Neuron (in vitro differentiated cells): ENCODE results near the gene INTU.
A peak's percentile ranks its signal among the peaks of the same experiment; 100 is the strongest.
"Not testable (repeated sequence)": the region's sequence is repeated elsewhere in the genome, so short reads cannot be mapped to it uniquely, and the experiment has no call there.

Source experiments
- H2AFZ ChIP-seq: one replicate; pipeline ENCODE4 v1.6.1; 2013; ENCODE audit warnings: low read depth, mild to moderate bottlenecking, inconsistent platforms, low read length, moderate library complexity
- H3K27me3 ChIP-seq: one replicate; pipeline ENCODE4 v1.6.1; 2013; ENCODE audit warnings: low read length; ENCODE audit not compliant: insufficient read depth
- H3K36me3 ChIP-seq: one replicate; pipeline ENCODE4 v1.6.1; 2013; ENCODE audit warnings: low read length; ENCODE audit not compliant: insufficient read depth
- H3K4me1 ChIP-seq: one replicate; pipeline ENCODE4 v1.6.1; 2013; ENCODE audit warnings: low read length; ENCODE audit not compliant: insufficient read depth
- H3K4me3 ChIP-seq: 2 replicates; pipeline ENCODE4 v1.5.1; 2013; ENCODE audit warnings: mild to moderate bottlenecking, low read length, moderate library complexity
- H3K9me3 ChIP-seq: one replicate; pipeline ENCODE4 v1.6.1; 2013; ENCODE audit warnings: low read length

Gene INTU

GRCh38 chr4:127622921-127623796 is 9.6 kb upstream of the INTU start:
- H3K36me3 ChIP-seq, result no peaks in the 10 kb centered on the region
- H3K4me3 ChIP-seq, result peak overlapping the region; percentile 85
- no peaks in the 10 kb centered on the region for H3K9me3 ChIP-seq
- peaks cover 10% of the 10 kb centered on the region for H3K4me1 ChIP-seq
- no peaks in the 10 kb centered on the region for H3K27me3 ChIP-seq
- peak overlapping the region; percentile 92 for H2AFZ ChIP-seq

GRCh38 chr4:127623797-127624083 is 9.0 kb upstream of the INTU start:
- peaks cover 10% of the 10 kb centered on the region for H3K4me1 ChIP-seq
- no peaks in the 10 kb centered on the region for H3K27me3 ChIP-seq
- H2AFZ ChIP-seq, result peak overlapping the region; percentile 92
- H3K36me3 ChIP-seq, result no peaks in the 10 kb centered on the region
- H3K4me3 ChIP-seq, result peak overlapping the region; percentile 85
- no peaks in the 10 kb centered on the region for H3K9me3 ChIP-seq

- H3K36me3 ChIP-seq, result no peaks in the 10 kb centered on the region
- no peaks in the 10 kb centered on the region for H3K27me3 ChIP-seq
- H3K9me3 ChIP-seq, result no peaks in the 10 kb centered on the region
- H2AFZ ChIP-seq, result peak overlapping the region; percentile 92
- peak overlapping the region; percentile 85 for H3K4me3 ChIP-seq
- H3K4me1 ChIP-seq, result peaks cover 10% of the 10 kb centered on the region
Measured at GRCh38 chr4:127624173-127624572, 8.6 kb upstream of the INTU start.

DNA sequence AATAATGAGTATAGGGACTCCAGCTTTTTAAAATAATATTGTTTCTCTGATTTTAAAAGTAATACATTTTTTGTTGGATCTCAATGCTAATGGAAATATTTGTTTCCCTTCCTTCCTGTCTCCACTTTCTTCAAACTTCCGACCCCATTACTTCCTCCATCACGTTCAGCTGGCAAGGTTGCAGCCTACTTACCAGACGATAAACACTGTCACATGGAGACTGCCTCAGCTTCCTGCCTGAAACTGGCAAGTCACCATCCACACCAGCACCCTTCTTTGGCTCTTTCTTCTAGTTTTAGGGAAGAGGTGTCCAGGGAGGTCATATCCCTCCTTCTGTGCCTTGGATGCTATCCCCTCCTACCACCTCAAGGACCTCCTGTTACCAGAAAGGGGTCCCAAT is 3.4 kb upstream of the INTU start:
- H3K9me3 ChIP-seq, result no peaks in the 10 kb centered on the region
- no peak overlapping the region for H3K4me3 ChIP-seq
- peaks cover 18% of the 10 kb centered on the region for H3K4me1 ChIP-seq
- H3K27me3 ChIP-seq, result no peaks in the 10 kb centered on the region
- no peak overlapping the region for H2AFZ ChIP-seq
- peaks cover 4% of the 10 kb centered on the region for H3K36me3 ChIP-seq

DNA sequence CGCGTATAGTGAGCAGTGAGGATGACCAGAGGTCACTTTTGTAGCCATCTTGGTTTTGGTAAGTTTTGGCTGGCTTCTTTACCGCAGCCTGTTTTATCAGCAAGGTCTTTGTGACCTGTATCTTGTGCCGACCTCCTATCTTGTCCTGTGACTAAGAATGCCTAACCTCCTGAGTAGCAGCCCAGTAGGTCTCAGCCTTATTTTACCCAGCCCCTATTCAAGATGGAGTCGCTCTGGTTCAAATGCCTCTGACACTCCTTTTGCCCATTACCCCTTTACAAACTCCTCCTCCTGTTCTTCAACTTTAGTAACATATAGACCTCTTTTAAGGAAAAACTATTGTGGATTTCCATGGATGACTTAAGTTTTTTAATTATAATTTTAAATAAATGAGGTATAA is 2.6 kb upstream of the INTU start:
- H3K27me3 ChIP-seq, result no peaks in the 10 kb centered on the region
- peaks cover 22% of the 10 kb centered on the region for H3K4me1 ChIP-seq
- H3K9me3 ChIP-seq, result no peaks in the 10 kb centered on the region
- H3K36me3 ChIP-seq, result peaks cover 4% of the 10 kb centered on the region
- no peak overlapping the region for H2AFZ ChIP-seq
- no peak overlapping the region for H3K4me3 ChIP-seq

- H3K9me3 ChIP-seq, result no peaks in the 10 kb centered on the region
- H2AFZ ChIP-seq, result no peak overlapping the region
- no peaks in the 10 kb centered on the region for H3K27me3 ChIP-seq
- H3K36me3 ChIP-seq, result peaks cover 9% of the 10 kb centered on the region
- no peak overlapping the region for H3K4me3 ChIP-seq
- H3K4me1 ChIP-seq, result peaks cover 16% of the 10 kb centered on the region
Measured at GRCh38 chr4:127631420-127631819, 1.3 kb upstream of the INTU start.

DNA sequence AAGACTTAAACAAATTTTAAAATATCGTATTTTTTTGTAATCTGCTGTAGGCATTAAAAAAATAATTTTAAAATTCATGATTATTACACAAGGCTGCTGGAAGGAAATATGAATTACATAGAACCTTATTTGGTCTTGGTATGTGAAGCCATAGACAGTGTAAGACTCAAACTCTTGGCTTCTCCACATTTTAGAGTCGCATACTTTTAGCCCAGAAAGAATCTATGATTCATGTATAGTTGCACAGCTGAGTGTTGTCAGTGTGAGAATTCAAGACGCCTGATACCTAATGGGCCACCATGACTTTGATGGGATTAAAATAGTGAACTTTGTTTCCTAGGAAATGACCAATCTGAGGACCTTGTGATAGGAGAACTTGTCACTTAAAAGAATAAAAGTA is 1.4 kb downstream of the INTU start:
- peak overlapping the region; percentile 81 for H3K4me3 ChIP-seq
- H3K4me1 ChIP-seq, result peaks cover 16% of the 10 kb centered on the region

GRCh38 chr4:127641524-127641923 is 8.8 kb downstream of the INTU start:
- no peaks in the 10 kb centered on the region for H3K4me1 ChIP-seq
- peaks cover 26% of the 10 kb centered on the region for H3K36me3 ChIP-seq
- H2AFZ ChIP-seq, result no peak overlapping the region
- no peak overlapping the region for H3K4me3 ChIP-seq
- peaks cover 13% of the 10 kb centered on the region for H3K9me3 ChIP-seq
- H3K27me3 ChIP-seq, result no peaks in the 10 kb centered on the region

More for the DNA sequence above, 1.4 kb downstream of the INTU start:
- peaks cover 10% of the 10 kb centered on the region for H3K36me3 ChIP-seq
- H2AFZ ChIP-seq, result no peak overlapping the region
- no peaks in the 10 kb centered on the region for H3K27me3 ChIP-seq
- no peaks in the 10 kb centered on the region for H3K9me3 ChIP-seq

GRCh38 chr4:127642169-127642568 is 9.4 kb downstream of the INTU start:
- H3K36me3 ChIP-seq, result peaks cover 31% of the 10 kb centered on the region
- H3K27me3 ChIP-seq, result no peaks in the 10 kb centered on the region
- no peak overlapping the region for H2AFZ ChIP-seq
- H3K9me3 ChIP-seq, result peaks cover 16% of the 10 kb centered on the region
- no peaks in the 10 kb centered on the region for H3K4me1 ChIP-seq
- H3K4me3 ChIP-seq, result no peak overlapping the region

GRCh38 chr4:127643791-127644190 is 11.0 kb downstream of the INTU start:
- Histone ChIP-seq H3K27me3 (no peaks in the 10 kb centered on the region), H3K9me3 (peaks cover 20% of the 10 kb centered on the region), H3K36me3 (peaks cover 39% of the 10 kb centered on the region), H3K4me1 (no peaks in the 10 kb centered on the region), H3K4me3 (no peak overlapping the region), H2AFZ (no peak overlapping the region)

DNA sequence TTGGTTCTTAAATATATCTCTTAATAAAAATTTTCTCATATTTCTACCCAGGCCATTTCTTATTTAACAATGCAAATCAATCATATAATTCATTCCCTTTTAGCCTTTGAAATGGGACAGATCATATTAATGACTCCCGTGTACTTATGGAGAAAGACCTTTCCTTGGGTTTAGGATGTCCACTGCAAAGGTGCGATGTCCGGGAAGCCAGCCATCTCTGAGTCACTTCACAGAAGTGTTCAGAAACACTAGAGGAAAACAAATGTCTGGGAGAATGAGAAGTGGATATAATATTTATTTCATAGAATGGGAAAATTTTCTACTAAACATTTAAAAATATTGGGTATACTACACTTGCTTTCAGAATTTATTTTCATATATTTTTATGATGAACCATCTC is 15.3 kb downstream of the INTU start:
- Histone ChIP-seq H2AFZ (no peak overlapping the region), H3K36me3 (peaks cover 44% of the 10 kb centered on the region), H3K4me3 (no peak overlapping the region), H3K9me3 (peaks cover 20% of the 10 kb centered on the region), H3K27me3 (no peaks in the 10 kb centered on the region), H3K4me1 (no peaks in the 10 kb centered on the region)

DNA sequence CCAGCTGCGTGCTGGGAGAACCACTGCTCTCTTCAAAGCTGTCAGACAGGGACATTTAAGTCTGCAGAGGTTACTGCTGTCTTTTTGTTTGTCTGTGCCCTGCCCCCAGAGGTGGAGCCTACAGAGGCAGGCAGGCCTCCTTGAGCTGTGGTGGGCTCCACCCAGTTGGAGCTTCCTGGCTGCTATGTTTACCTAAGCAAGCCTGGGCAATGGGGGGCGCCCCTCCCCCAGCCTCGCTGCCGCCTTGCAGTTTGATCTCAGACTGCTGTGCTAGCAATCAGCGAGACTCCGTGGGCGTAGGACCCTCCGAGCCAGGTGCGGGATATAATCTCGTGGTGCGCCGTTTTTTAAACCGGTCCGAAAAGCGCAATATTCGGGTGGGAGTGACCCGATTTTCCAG is 22.8 kb downstream of the INTU start:
- H3K4me1 ChIP-seq, H3K4me3 ChIP-seq, H3K27me3 ChIP-seq, H3K9me3 ChIP-seq, H2AFZ ChIP-seq: not testable (repeated sequence)
- H3K36me3 ChIP-seq, result peaks cover 25% of the 10 kb centered on the region

DNA sequence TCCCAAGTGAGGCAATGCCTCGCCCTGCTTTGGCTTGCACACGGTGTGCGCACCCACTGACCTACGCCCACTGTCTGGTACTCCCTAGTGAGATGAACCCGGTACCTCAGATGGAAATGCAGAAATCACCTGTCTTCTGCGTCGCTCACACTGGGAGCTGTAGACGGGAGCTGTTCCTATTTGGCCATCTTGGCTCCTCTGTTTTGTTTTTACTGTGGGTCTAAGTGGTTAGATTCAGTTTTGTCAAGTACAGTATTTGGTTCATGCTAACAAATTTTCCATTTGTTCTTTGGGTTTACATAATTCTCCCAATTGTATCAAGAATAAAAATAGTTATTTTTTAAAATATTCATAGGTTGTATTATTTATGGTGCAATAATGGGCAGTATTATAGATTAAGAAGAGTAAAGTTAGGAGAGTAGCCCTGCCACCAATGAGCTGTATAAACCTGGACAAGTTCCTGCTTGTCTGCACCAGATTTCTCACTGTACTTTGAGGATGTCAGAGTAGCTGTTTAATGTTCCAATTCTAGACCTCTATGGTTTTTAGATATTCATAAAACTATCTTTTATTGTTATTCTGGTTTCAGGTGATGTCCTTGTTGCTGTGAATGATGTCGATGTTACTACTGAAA is 23.4 kb downstream of the INTU start:
- Histone ChIP-seq H3K4me1 (peaks cover 8% of the 10 kb centered on the region), H3K9me3 (peaks cover 6% of the 10 kb centered on the region), H3K27me3 (no peaks in the 10 kb centered on the region), H3K4me3 (no peak overlapping the region), H2AFZ (no peak overlapping the region), H3K36me3 (peaks cover 25% of the 10 kb centered on the region)
